GM18870 (cell line): ENCODE results near the gene ETNPPL.
"Not testable (repeated sequence)": the region's sequence is repeated elsewhere in the genome, so short reads cannot be mapped to it uniquely, and the experiment has no call there.

Experiments used
- ATAC-seq: cut with Tn5 transposase; IDR thresholded peaks from one replicate; pipeline ENCODE4 v1.9.1; 2021; ENCODE audit warnings: moderate library complexity; ENCODE audit not compliant: unreplicated experiment

ETNPPL gene

GRCh38 chr4:108758498-108758897 lies 4.4 kb downstream of the ETNPPL start:
- ATAC-seq = no peak

- ATAC-seq = no peak
Measured at GRCh38 chr4:108754327-108754726, 8.5 kb downstream of the ETNPPL start.

GRCh38 chr4:108751321-108751720 lies 11.5 kb downstream of the ETNPPL start:
- ATAC-seq = no peak

- ATAC-seq = no peak
Measured at GRCh38 chr4:108749119-108749518, 13.7 kb downstream of the ETNPPL start.

- no peak for ATAC-seq
Measured at GRCh38 chr4:108746511-108746910, 16.3 kb downstream of the ETNPPL start.

GRCh38 chr4:108744307-108744706 lies 18.5 kb downstream of the ETNPPL start:
- no peak for ATAC-seq

- no peak for ATAC-seq
Measured at GRCh38 chr4:108742451-108743420, 20.1 kb downstream of the ETNPPL start.

GRCh38 chr4:108738003-108738706 lies 24.7 kb downstream of the ETNPPL start:
- no peak for ATAC-seq

- no peak for ATAC-seq
Measured at GRCh38 chr4:108731006-108731405, 31.8 kb downstream of the ETNPPL start.

- no peak for ATAC-seq
Measured at GRCh38 chr4:108730579-108730978, 32.3 kb downstream of the ETNPPL start.

GRCh38 chr4:108729731-108730130 lies 33.1 kb downstream of the ETNPPL start:
- no peak for ATAC-seq

GRCh38 chr4:108725457-108725856 lies 37.4 kb downstream of the ETNPPL start:
- no peak for ATAC-seq

- no peak for ATAC-seq
Measured at GRCh38 chr4:108717386-108717785, 45.5 kb downstream of the ETNPPL start.

- no peak for ATAC-seq
Measured at GRCh38 chr4:108716340-108716739, 46.5 kb downstream of the ETNPPL start.

- ATAC-seq = no peak
Measured at GRCh38 chr4:108714880-108715279, 48.0 kb downstream of the ETNPPL start.

GRCh38 chr4:108710578-108710977 lies 52.3 kb downstream of the ETNPPL start:
- ATAC-seq = not testable (repeated sequence)

GRCh38 chr4:108709722-108710121 lies 53.1 kb downstream of the ETNPPL start:
- ATAC-seq = no peak

- no peak for ATAC-seq
Measured at GRCh38 chr4:108709234-108709633, 53.6 kb downstream of the ETNPPL start.

GRCh38 chr4:108706289-108706688 lies 56.6 kb downstream of the ETNPPL start:
- ATAC-seq = no peak

GRCh38 chr4:108703966-108704365 lies 58.9 kb downstream of the ETNPPL start:
- ATAC-seq = no peak

- ATAC-seq = no peak
Measured at GRCh38 chr4:108703370-108703769, 59.5 kb downstream of the ETNPPL start.

GRCh38 chr4:108702960-108703359 lies 59.9 kb downstream of the ETNPPL start:
- no peak for ATAC-seq
